ENCODE results near the gene CFAP299.

- TF ChIP-seq YBX1 (IDR thresholded peaks at IDR 0.05): no peak
- TF ChIP-seq ZNF668 (CRISPR knock-in tag; IDR thresholded peaks at IDR 0.05): no peak
- peak; percentile 67 to 81 (median 78) for TF ChIP-seq CTCF (IDR thresholded peaks at IDR 0.05 in 2 of 3, conservative IDR thresholded peaks at IDR 0.05 in 1 of 3; ENCODE audit: insufficient read depth in 2 of 3, low read depth in 1 of 3, low read length in 3 of 3)
- peak; percentile 74 for TF ChIP-seq NFYB (IDR thresholded peaks at IDR 0.05; ENCODE audit: extremely low read depth, insufficient read length)
- peak; percentile 64 for TF ChIP-seq MEIS2 (IDR thresholded peaks at IDR 0.05; ENCODE audit: partially characterized antibody)
- TF ChIP-seq SMC3 (conservative IDR thresholded peaks at IDR 0.05; ENCODE audit: insufficient read depth, low read depth, low read length): peak; percentile 72
- TF ChIP-seq FOXJ3 (CRISPR knock-in tag; IDR thresholded peaks at IDR 0.05): no peak
- TF ChIP-seq CHD2 (IDR thresholded peaks at IDR 0.05; ENCODE audit: low read depth, low read length): no peak
- TF ChIP-seq CTBP1 (IDR thresholded peaks at IDR 0.05; ENCODE audit: borderline replicate concordance): peak; percentile 86
- no peak for TF ChIP-seq MAFF (IDR thresholded peaks at IDR 0.05; ENCODE audit: low read length)
- peak; percentile 75 for TF ChIP-seq MAX (CRISPR knock-in tag; IDR thresholded peaks at IDR 0.05)
- TF ChIP-seq THAP12 (CRISPR knock-in tag; IDR thresholded peaks at IDR 0.05): no peak
- TF ChIP-seq GABPA (tag; conservative IDR thresholded peaks at IDR 0.05; ENCODE audit: low read depth): peak; percentile 74
- TF ChIP-seq SMARCA5 (IDR thresholded peaks at IDR 0.05): no peak
Observed at GRCh38 chr4:80335554-80336358, at the start of gene CFAP299.

Measured in K562 (cell line).